Transverse colon (tissue), 4 donors: ENCODE data around the gene KIF3C. TPM values are rescaled to one million over a fixed set of nuclear protein-coding genes. Genes with fewer than 3 reads are reported as not detected.
A peak's percentile ranks its signal among the peaks of the same experiment; 100 is the strongest.

Experiments
- DNase-seq: peaks from one replicate; pipeline ENCODE4 v3.0.0-alpha.2; 2019
- H3K27ac ChIP-seq, 4 donors: fragments of 200-600 bp; sonication (generic); 2 replicates each; pipeline ENCODE4 v1.5.1; 2016 to 2018; ENCODE audit warnings: inconsistent platforms in 4 of 4
- H3K27me3 ChIP-seq: fragments of 200-600 bp; sonication (generic); 2 replicates; pipeline ENCODE4 v1.5.1; 2017; ENCODE audit warnings: inconsistent platforms
- H3K36me3 ChIP-seq, 4 donors: fragments of 200-600 bp; sonication (generic); 2 replicates each; pipeline ENCODE4 v1.5.1; 2017 to 2019; ENCODE audit warnings: inconsistent platforms in 4 of 4
- H3K4me1 ChIP-seq, 4 donors: fragments of 200-600 bp; sonication (generic); 2 replicates each; pipeline ENCODE4 v1.5.1; 2017 to 2020; ENCODE audit warnings: inconsistent platforms in 4 of 4
- H3K4me3 ChIP-seq, 4 donors: fragments of 200-600 bp; sonication (generic); 1 replicate in 1 of 4; 2 replicates in 3 of 4; pipeline versions ENCODE4 v1.5.1 to v1.6.1; 2017 to 2019; ENCODE audit warnings: inconsistent platforms in 4 of 4
- H3K9me3 ChIP-seq, 2 donors: fragments of 200-600 bp; sonication (generic); 2 replicates each; pipeline ENCODE4 v1.5.1; 2017 to 2019; ENCODE audit warnings: inconsistent platforms in 2 of 2
- CTCF ChIP-seq, 5 experiments: fragments of 200-600 bp in 3 of 5; fragments of 450-650 bp in 2 of 5; sonication (generic) in 3 of 5; IDR thresholded peaks; 1 replicate in 2 of 5; 2 replicates in 3 of 5; pipeline ENCODE4 v1.5.1; 2016 to 2017; ENCODE audit warnings: antibody characterized with exemption in 5 of 5, inconsistent platforms in 3 of 5, mild to moderate bottlenecking in 2 of 5, moderate library complexity in 1 of 5
- EP300 ChIP-seq: sonication (generic); formaldehyde crosslinking; IDR thresholded peaks from one replicate; pipeline ENCODE4 v1.6.1; 2017; ENCODE audit warnings: antibody characterized with exemption, low read depth
- POLR2A ChIP-seq: fragments of 450-650 bp; IDR thresholded peaks from one replicate; pipeline ENCODE4 v1.6.1; 2016; ENCODE audit warnings: antibody characterized with exemption, mild to moderate bottlenecking, moderate library complexity
- POLR2AphosphoS5 ChIP-seq, 3 donors: sonication (generic); formaldehyde crosslinking; IDR thresholded peaks; one replicate each; pipeline ENCODE4 v1.6.1; 2016; ENCODE audit warnings: antibody characterized with exemption in 3 of 3
- WGBS, 2 donors: methylation state at CpG; one replicate each; pipeline ENCODE4 v1.1.5; 2018; ENCODE audit warnings: low coverage in 1 of 2; 5-methylcytosine and 5-hydroxymethylcytosine counted together
- in situ Hi-C, 4 donors: fragments of 200-750 bp; cut with MboI; loops; one replicate each; pipeline versions ENCODE4 v1.15.0 to v1.15.1; 2017; ENCODE audit warnings: low sequenced_read_pairs in 3 of 4, low pct_ligation_motif_present in 1 of 4, low pct_unique_long_range_greater_than_20kb in 1 of 4
- intact Hi-C: fragments of 100-400 bp; cut with DNase I; formaldehyde crosslinking; loops from one replicate; pipeline ENCODE4 v1.15.1; 2023; ENCODE audit warnings: low total_unique reads
- total RNA-seq, 4 donors: library from RNA; depleted of rRNA; stranded (reverse); fragments of >200 nt; gene quantifications; one replicate each; pipeline ENCODE4 v1.1.0, GENCODE V29; 2016

KIF3C gene
- total RNA-seq, 4 donors from 2014 or later, result 0.37 to 3.2 (median 2.0) TPM

GRCh38 chr2:25994509-25994908, 12.2 kb upstream of the KIF3C start:
- H3K27me3 ChIP-seq, result no peaks in the 10 kb centered on the region
- no peaks in the 10 kb centered on the region for H3K36me3 ChIP-seq
- no peak overlapping the region for H3K27ac ChIP-seq
- no peaks in the 10 kb centered on the region for H3K9me3 ChIP-seq
- no peak overlapping the region for H3K4me3 ChIP-seq
- in situ Hi-C loops, result loop anchor here in 2 of 4 donors (5.0 to 10.0 kb wide), 2 partner anchors 150 to 153 kb away; no protein-coding TSS in a partner anchor
- intact Hi-C loops, result no loop called here
- no peak for TF ChIP-seq CTCF (IDR thresholded peaks at IDR 0.05)
- DNase-seq, result no peak
- WGBS, 2 donors, result 94 to 95% methylated on average over 13 to 15 of the region's 15 CpGs
- H3K4me1 ChIP-seq, result peaks cover 0 to 14% (median 9%) of the 10 kb centered on the region in 4 donors

GRCh38 chr2:25993049-25993448, 10.8 kb upstream of the KIF3C start:
- Histone ChIP-seq H3K27ac (no peak overlapping the region), H3K4me1 (peaks cover 0 to 14% (median 9%) of the 10 kb centered on the region in 4 donors), H3K36me3 (no peaks in the 10 kb centered on the region), H3K4me3 (no peak overlapping the region), H3K27me3 (no peaks in the 10 kb centered on the region), H3K9me3 (no peaks in the 10 kb centered on the region)
- intact Hi-C loops (no loop called here), in situ Hi-C loops (loop anchor here in 2 of 4 donors (5.0 to 10.0 kb wide), 2 partner anchors 152 to 154 kb away; no protein-coding TSS in a partner anchor)
- TF ChIP-seq CTCF (IDR thresholded peaks at IDR 0.05), result no peak
- no peak for TF ChIP-seq EP300
- no peak for TF ChIP-seq POLR2A
- TF ChIP-seq POLR2AphosphoS5 (IDR thresholded peaks at IDR 0.05), result no peak
- DNase-seq, result no peak
- WGBS, 2 donors, result 79 to 89% methylated on average over 3 to 5 of the region's 5 CpGs

- in situ Hi-C loops, result loop anchor here in 2 of 4 donors (5.0 to 10.0 kb wide), 2 partner anchors 152 to 155 kb away; no protein-coding TSS in a partner anchor
- WGBS, 2 donors, result 65 to 93% methylated on average over 4 to 8 of the region's 8 CpGs
Measured at GRCh38 chr2:25992556-25992955, 10.3 kb upstream of the KIF3C start.

GRCh38 chr2:25991965-25992364, 9.7 kb upstream of the KIF3C start:
- Histone ChIP-seq H3K4me3 (peak overlapping the region in 1 of 4 donors; percentile 44), H3K4me1 (peaks cover 0 to 11% (median 8%) of the 10 kb centered on the region in 4 donors), H3K27me3 (no peaks in the 10 kb centered on the region), H3K9me3 (no peaks in the 10 kb centered on the region), H3K36me3 (no peaks in the 10 kb centered on the region), H3K27ac (peak overlapping the region in 3 of 4 donors; percentile 14 to 63 (median 38))
- no peak for DNase-seq
- WGBS, 2 donors, result 50 to 59% methylated on average over 3 of the region's 3 CpGs
- in situ Hi-C loops, result loop anchor here in 2 of 4 donors (5.0 to 10.0 kb wide), 2 partner anchors 153 to 155 kb away; no protein-coding TSS in a partner anchor
- no peak for TF ChIP-seq POLR2AphosphoS5 (IDR thresholded peaks at IDR 0.05)
- no peak for TF ChIP-seq CTCF (IDR thresholded peaks at IDR 0.05)
- TF ChIP-seq EP300, result no peak
- TF ChIP-seq POLR2A, result no peak
- intact Hi-C loops, result no loop called here

More at GRCh38 chr2:25992556-25992955, 10.3 kb upstream of the KIF3C start:
- intact Hi-C loops, result no loop called here
- Histone ChIP-seq H3K27me3 (no peaks in the 10 kb centered on the region), H3K4me1 (peaks cover 0 to 14% (median 9%) of the 10 kb centered on the region in 4 donors), H3K36me3 (no peaks in the 10 kb centered on the region), H3K9me3 (no peaks in the 10 kb centered on the region), H3K27ac (no peak overlapping the region), H3K4me3 (no peak overlapping the region)
- TF ChIP-seq POLR2A (no peak), EP300 (no peak), CTCF (IDR thresholded peaks at IDR 0.05) (no peak), POLR2AphosphoS5 (IDR thresholded peaks at IDR 0.05) (no peak)
- DNase-seq, result no peak
